HUES6 (cell line): ENCODE results near the gene FBXO22.
"Not testable (repeated sequence)": the region's sequence is repeated elsewhere in the genome, so short reads cannot be mapped to it uniquely, and the experiment has no call there.

Experiments
- H3K27ac ChIP-seq: 2 replicates; pipeline ENCODE4 v1.7.0; 2013; ENCODE audit warnings: low read depth, mild to moderate bottlenecking, low read length, inconsistent platforms
- H3K27me3 ChIP-seq: 2 replicates; pipeline ENCODE4 v1.6.1; 2013; ENCODE audit warnings: low read length; ENCODE audit not compliant: control insufficient read depth, insufficient read depth
- H3K36me3 ChIP-seq: 2 replicates; pipeline ENCODE4 v1.6.1; 2013; ENCODE audit warnings: low read length; ENCODE audit not compliant: control insufficient read depth, insufficient read depth
- H3K4me1 ChIP-seq: 2 replicates; pipeline ENCODE4 v1.6.1; 2013; ENCODE audit warnings: low read length; ENCODE audit not compliant: control insufficient read depth, insufficient read depth
- H3K4me3 ChIP-seq: 2 replicates; pipeline ENCODE4 v1.5.1; 2013; ENCODE audit warnings: low read depth, low read length
- H3K9ac ChIP-seq: one replicate; pipeline ENCODE4 v1.6.1; 2013; ENCODE audit warnings: mild to moderate bottlenecking, low read length
- H3K9me3 ChIP-seq: 2 replicates; pipeline ENCODE4 v1.6.1; 2013; ENCODE audit warnings: low read depth, low read length; ENCODE audit not compliant: control insufficient read depth, insufficient read depth

Gene FBXO22

GRCh38 chr15:75976766-75977165 lies 73.1 kb downstream of the FBXO22 start:
- H3K36me3 ChIP-seq, H3K4me3 ChIP-seq, H3K9ac ChIP-seq, H3K9me3 ChIP-seq, H3K27ac ChIP-seq, H3K4me1 ChIP-seq, H3K27me3 ChIP-seq: not testable (repeated sequence)

- Histone ChIP-seq H3K9ac (no peak overlapping the region), H3K27ac (no peak overlapping the region), H3K4me1 (peaks cover 7% of the 10 kb centered on the region; the same call in 1 of the 2 replicates), H3K36me3 (no peaks in the 10 kb centered on the region), H3K4me3 (no peak overlapping the region), H3K9me3 (peaks cover 6% of the 10 kb centered on the region; the same call in 1 of the 2 replicates), H3K27me3 (no peaks in the 10 kb centered on the region)
Measured at GRCh38 chr15:75981149-75981815, 77.6 kb downstream of the FBXO22 start.

GRCh38 chr15:75982468-75982867 lies 78.8 kb downstream of the FBXO22 start:
- Histone ChIP-seq H3K4me3 (no peak overlapping the region), H3K4me1 (peaks cover 7% of the 10 kb centered on the region; the same call in 1 of the 2 replicates), H3K9me3 (peaks cover under 1% of the 10 kb centered on the region; the same call in 1 of the 2 replicates), H3K36me3 (no peaks in the 10 kb centered on the region), H3K27ac (no peak overlapping the region), H3K27me3 (no peaks in the 10 kb centered on the region), H3K9ac (no peak overlapping the region)

GRCh38 chr15:75984706-75985105 lies 81.0 kb downstream of the FBXO22 start:
- H3K27me3 ChIP-seq, H3K4me3 ChIP-seq, H3K27ac ChIP-seq: not testable (repeated sequence)

GRCh38 chr15:75985971-75986370 lies 82.3 kb downstream of the FBXO22 start:
- peaks cover 7% of the 10 kb centered on the region; the same call in 1 of the 2 replicates for H3K4me1 ChIP-seq
- no peak overlapping the region for H3K9ac ChIP-seq
- no peak overlapping the region for H3K27ac ChIP-seq
- H3K36me3 ChIP-seq = no peaks in the 10 kb centered on the region
- no peaks in the 10 kb centered on the region for H3K27me3 ChIP-seq
- H3K9me3 ChIP-seq = no peaks in the 10 kb centered on the region
- H3K4me3 ChIP-seq = no peak overlapping the region

More at GRCh38 chr15:75984706-75985105, 81.0 kb downstream of the FBXO22 start:
- not testable (repeated sequence) for H3K9ac ChIP-seq, H3K36me3 ChIP-seq, H3K4me1 ChIP-seq, H3K9me3 ChIP-seq

GRCh38 chr15:75989045-75989444 lies 85.4 kb downstream of the FBXO22 start:
- Histone ChIP-seq H3K9me3 (peaks cover 3% of the 10 kb centered on the region; the same call in 1 of the 2 replicates), H3K4me3 (no peak overlapping the region), H3K9ac (no peak overlapping the region), H3K27me3 (no peaks in the 10 kb centered on the region), H3K4me1 (peaks cover under 1% of the 10 kb centered on the region; the same call in 1 of the 2 replicates), H3K36me3 (no peaks in the 10 kb centered on the region), H3K27ac (no peak overlapping the region)

GRCh38 chr15:75989875-75990274 lies 86.2 kb downstream of the FBXO22 start:
- no peak overlapping the region for H3K27ac ChIP-seq
- H3K36me3 ChIP-seq = no peaks in the 10 kb centered on the region
- no peak overlapping the region for H3K9ac ChIP-seq
- H3K27me3 ChIP-seq = no peaks in the 10 kb centered on the region
- no peak overlapping the region for H3K4me3 ChIP-seq
- peaks cover 6% of the 10 kb centered on the region; the same call in 1 of the 2 replicates for H3K4me1 ChIP-seq
- H3K9me3 ChIP-seq = peaks cover 3% of the 10 kb centered on the region; the same call in 1 of the 2 replicates
